H1 (cell line): Measurements from ENCODE around the gene PSME2. TPM values are rescaled to one million over a fixed set of nuclear protein-coding genes. Genes with fewer than 3 reads are reported as not detected.

Experiments
- CTCF ChIA-PET: fragments of 300-600 bp; sonication (Branson Sonifier 250); formaldehyde crosslinking; loops from one replicate; lab custom pipeline; 2021; ENCODE audit not compliant: partially characterized antibody; lab: Charles Lee
- POLR2A ChIA-PET: fragments of 300-600 bp; sonication (Branson Sonifier 250); formaldehyde crosslinking; loops from one replicate; lab custom pipeline; 2021; ENCODE audit warnings: inconsistent platforms; ENCODE audit not compliant: partially characterized antibody; lab: Charles Lee
- DNase-seq, 2 experiments: peaks; one replicate each; pipeline versions ENCODE4 v3.0.0 to v3.0.0-alpha.2; 2010 to 2022; ENCODE audit warnings: low spot score in 2 of 2, low read depth in 1 of 2, mixed read lengths in 1 of 2
- FAIRE-seq: peaks from 2 replicates; lab custom pipeline; 2011; peaks lifted over from hg19 to GRCh38; lab: Jason Lieb, UNC
- H2AFZ ChIP-seq: 2 replicates; pipeline ENCODE4 v1.8.1; 2012; ENCODE audit warnings: low read length, inconsistent platforms
- H2AK5ac ChIP-seq: 2 replicates; pipeline ENCODE4 v1.6.1; 2013; ENCODE audit warnings: low read depth, low read length
- H2BK120ac ChIP-seq: replicated peaks from 2 replicates; pipeline ENCODE3; 2013; ENCODE audit warnings: low read depth, low read length, inconsistent platforms
- H2BK12ac ChIP-seq: 2 replicates; pipeline ENCODE4 v1.6.1; 2013; ENCODE audit warnings: low read depth, low read length
- H2BK15ac ChIP-seq: 2 replicates; pipeline ENCODE4 v1.6.1; 2013; ENCODE audit warnings: low read length
- H2BK20ac ChIP-seq: 2 replicates; pipeline ENCODE4 v1.6.1; 2013; ENCODE audit warnings: low read length
- H2BK5ac ChIP-seq: 2 replicates; pipeline ENCODE4 v1.6.1; 2013; ENCODE audit warnings: low read depth, low read length
- H3K14ac ChIP-seq: 2 replicates; pipeline ENCODE4 v1.6.1; 2013; ENCODE audit warnings: inconsistent platforms; ENCODE audit not compliant: insufficient read length
- H3K18ac ChIP-seq: 2 replicates; pipeline ENCODE4 v1.6.1; 2013; ENCODE audit warnings: low read length; ENCODE audit errors: extremely low read depth
- H3K23ac ChIP-seq: 2 replicates; pipeline ENCODE4 v1.6.1; 2013; ENCODE audit warnings: inconsistent platforms; ENCODE audit not compliant: insufficient read length
- H3K23me2 ChIP-seq: 2 replicates; pipeline ENCODE4 v1.6.1; 2013; ENCODE audit warnings: low read depth, low read length
- H3K27ac ChIP-seq: 2 replicates; pipeline ENCODE4 v1.6.1; 2011; ENCODE audit warnings: low read depth, low read length, inconsistent platforms
- H3K27me3 ChIP-seq, 4 experiments: replicated peaks in 1 of 4; 1 replicate in 1 of 4; 2 replicates in 3 of 4; pipeline versions ENCODE4 v1.6.1 to v1.8.1; 2011 to 2013; ENCODE audit warnings: low read length in 3 of 4, mild to moderate bottlenecking in 3 of 4, inconsistent platforms in 2 of 4, mixed read lengths in 2 of 4, moderate library complexity in 1 of 4; ENCODE audit not compliant: control insufficient read depth in 3 of 4, insufficient read depth in 3 of 4; ENCODE audit errors: extremely low read depth in 1 of 4
- H3K36me3 ChIP-seq, 4 experiments: 2 replicates each; pipeline versions ENCODE4 v1.6.1 to v1.8.1; 2011 to 2013; ENCODE audit warnings: mild to moderate bottlenecking in 4 of 4, low read length in 3 of 4, moderate library complexity in 2 of 4, control low read depth in 1 of 4, inconsistent platforms in 1 of 4; ENCODE audit not compliant: insufficient read depth in 4 of 4, control insufficient read depth in 2 of 4
- H3K4ac ChIP-seq: replicated peaks from 2 replicates; pipeline ENCODE3; 2013; ENCODE audit warnings: low read length, low read depth, mixed read lengths, inconsistent platforms; ENCODE audit not compliant: insufficient read length
- H3K4me1 ChIP-seq, 4 experiments: replicated peaks in 1 of 4; 1 replicate in 1 of 4; 2 replicates in 3 of 4; pipeline versions ENCODE4 v1.6.1 to v1.8.1; 2011 to 2013; ENCODE audit warnings: low read length in 3 of 4, inconsistent platforms in 2 of 4, mixed read lengths in 1 of 4; ENCODE audit not compliant: insufficient read depth in 4 of 4, control insufficient read depth in 3 of 4
- H3K4me2 ChIP-seq, 2 experiments: 2 replicates each; pipeline versions ENCODE4 v1.6.1 to v1.8.1; 2011 to 2013; ENCODE audit warnings: low read depth in 2 of 2, low read length in 2 of 2, control low read depth in 1 of 2, inconsistent platforms in 1 of 2, mild to moderate bottlenecking in 1 of 2; ENCODE audit not compliant: insufficient read depth in 1 of 2
- H3K4me3 ChIP-seq, 4 experiments: fragments of 200-600, 300-600 bp in 1 of 4; sonication (generic), shearing (Covaris generic), sonication (Bioruptor Twin) in 1 of 4; 2 replicates each; pipeline versions ENCODE4 v1.5.1 to v1.8.1; 2011 to 2016; ENCODE audit warnings: low read length in 4 of 4, low read depth in 3 of 4, control low read depth in 2 of 4, inconsistent platforms in 2 of 4, mild to moderate bottlenecking in 2 of 4, mixed read lengths in 1 of 4, moderate library complexity in 1 of 4; ENCODE audit not compliant: insufficient read depth in 2 of 4; ENCODE audit errors: extremely low read depth in 1 of 4
- H3K56ac ChIP-seq: replicated peaks from 2 replicates; pipeline ENCODE3; 2013; ENCODE audit warnings: low read depth, mild to moderate bottlenecking, mixed read lengths, low read length, inconsistent platforms; ENCODE audit not compliant: insufficient read length
- H3K79me1 ChIP-seq: 2 replicates; pipeline ENCODE4 v1.6.1; 2013; ENCODE audit warnings: low read depth, low read length, control low read depth
- H3K79me2 ChIP-seq, 2 experiments: 2 replicates each; pipeline versions ENCODE4 v1.6.1 to v1.8.1; 2012 to 2013; ENCODE audit warnings: low read length in 2 of 2, mild to moderate bottlenecking in 2 of 2, inconsistent platforms in 1 of 2; ENCODE audit not compliant: insufficient read depth in 2 of 2, control insufficient read depth in 1 of 2
- H3K9ac ChIP-seq, 4 experiments: replicated peaks in 1 of 4; 1 replicate in 1 of 4; 2 replicates in 3 of 4; pipeline versions ENCODE4 v1.6.1 to v1.8.1; 2011 to 2013; ENCODE audit warnings: low read depth in 3 of 4, low read length in 3 of 4, control low read depth in 2 of 4, mild to moderate bottlenecking in 2 of 4, moderate library complexity in 2 of 4, inconsistent platforms in 1 of 4; ENCODE audit errors: extremely low read depth in 1 of 4
- H3K9me3 ChIP-seq, 2 experiments: 2 replicates each; pipeline versions ENCODE4 v1.6.1 to v1.8.1; 2012 to 2013; ENCODE audit warnings: mild to moderate bottlenecking in 2 of 2, moderate library complexity in 2 of 2, control low read depth in 1 of 2, inconsistent platforms in 1 of 2, low read depth in 1 of 2, low read length in 1 of 2, mixed read lengths in 1 of 2; ENCODE audit not compliant: insufficient read depth in 2 of 2
- H4K20me1 ChIP-seq, 2 experiments: replicated peaks in 1 of 2; 2 replicates each; pipeline versions ENCODE3 to v1.8.1; 2011 to 2013; ENCODE audit warnings: inconsistent platforms in 2 of 2, low read length in 2 of 2, mild to moderate bottlenecking in 1 of 2; ENCODE audit not compliant: insufficient read depth in 2 of 2, control insufficient read depth in 1 of 2
- H4K5ac ChIP-seq: 2 replicates; pipeline ENCODE4 v1.6.1; 2013; ENCODE audit warnings: low read length, low read depth, mixed read lengths, inconsistent platforms; ENCODE audit not compliant: insufficient read length
- H4K8ac ChIP-seq: 2 replicates; pipeline ENCODE4 v1.8.0; 2013; ENCODE audit warnings: mild to moderate bottlenecking, moderate library complexity, low read length, inconsistent platforms; ENCODE audit not compliant: insufficient read depth; ENCODE audit errors: extremely low read depth
- H4K91ac ChIP-seq: replicated peaks from 2 replicates; pipeline ENCODE3; 2013; ENCODE audit warnings: low read length, mixed read lengths, inconsistent platforms; ENCODE audit not compliant: insufficient read length
- BRCA1 ChIP-seq: IDR thresholded peaks from 2 replicates; pipeline ENCODE4 v1.6.1; 2012; ENCODE audit warnings: low read depth, low read length, improper control_type of control experiment
- CHD2 ChIP-seq: IDR thresholded peaks from 2 replicates; pipeline ENCODE4 v1.6.1; 2012; ENCODE audit warnings: low read length, improper control_type of control experiment
- CREB1 ChIP-seq: IDR thresholded peaks from 2 replicates; pipeline ENCODE4 v1.6.1; 2012; ENCODE audit warnings: inconsistent platforms
- HDAC2 ChIP-seq, 2 experiments: fragments of 300-600 bp in 1 of 2; sonication (generic) in 1 of 2; IDR thresholded peaks; 2 replicates each; pipeline ENCODE4 v1.6.1; 2011 to 2012; ENCODE audit warnings: low read depth in 2 of 2, low read length in 2 of 2, mild to moderate bottlenecking in 2 of 2, moderate library complexity in 2 of 2, borderline replicate concordance in 1 of 2, inconsistent platforms in 1 of 2
- HDAC6 ChIP-seq: IDR thresholded peaks from one replicate; pipeline ENCODE4 v1.7.1; 2012; ENCODE audit warnings: low read depth, mild to moderate bottlenecking, inconsistent platforms, low read length, moderate library complexity
- PHF8 ChIP-seq: fragments of 200-600 bp; sonication (generic); conservative IDR thresholded peaks from 2 replicates; pipeline ENCODE4 v1.7.1; 2012; ENCODE audit warnings: low read depth, mild to moderate bottlenecking, inconsistent platforms, low read length, moderate library complexity
- RNF2 ChIP-seq: fragments of 200-900, 300-1000 bp; sonication (generic); IDR thresholded peaks from 2 replicates; pipeline ENCODE4 v1.7.1; 2016; ENCODE audit warnings: borderline replicate concordance, low read depth, mild to moderate bottlenecking, antibody characterized with exemption, low read length; ENCODE audit not compliant: poor library complexity, severe bottlenecking; ENCODE audit errors: missing control alignments
- RXRA ChIP-seq: IDR thresholded peaks from 2 replicates; pipeline ENCODE4 v1.6.1; 2011; ENCODE audit warnings: low read depth, mild to moderate bottlenecking, low read length, moderate library complexity; ENCODE audit not compliant: insufficient read depth
- SIRT6 ChIP-seq: IDR thresholded peaks from one replicate; pipeline ENCODE4 v1.7.1; 2012; ENCODE audit warnings: low read length, inconsistent platforms
- WGBS, 2 experiments: shearing (Covaris generic) in 1 of 2; methylation state at CpG; one replicate each; pipeline versions ENCODE4 v1.1.6 to v1.1.7; 2013 to 2015; ENCODE audit warnings: low lambda C conversion rate in 2 of 2, mixed read lengths in 2 of 2, inconsistent platforms in 1 of 2, low coverage in 1 of 2, missing lambda C conversion rate in 1 of 2; ENCODE audit not compliant: insufficient replicate concordance in 2 of 2, insufficient coverage in 1 of 2, insufficient read length in 1 of 2; ENCODE audit errors: extremely low coverage in 1 of 2, missing lambda C conversion rate in 1 of 2; 5-methylcytosine and 5-hydroxymethylcytosine counted together
- polyA plus RNA-seq, 7 experiments: library from polyadenylated mRNA; depleted of rRNA in 3 of 7; stranded (reverse) in 5 of 7; unstranded in 2 of 7; fragments of >200 nt in 5 of 7; fragments of 200-250 nt in 2 of 7; gene quantifications; 1 replicate in 5 of 7; 2 replicates in 1 of 7; 4 replicates in 1 of 7; pipeline versions ENCODE4 v1.2.1 to v1.2.3, GENCODE V29; 2011 to 2013; ENCODE audit warnings: missing spikeins in 2 of 7, mixed read lengths in 2 of 7
- total RNA-seq: library from RNA; stranded (reverse); fragmentation: NEBNext Ultra II Directional; extraction: Animal tissue kit (Norgen Biotek cat#: 25700); gene quantifications from 2 replicates; pipeline ENCODE4 v1.2.1, GENCODE V29; 2021
- TF ChIP-seq, protein P1 (sequence below): IDR thresholded peaks from 2 replicates; pipeline ENCODE4 v1.6.1; 2012; ENCODE audit warnings: low read length, inconsistent platforms
- TF ChIP-seq, protein P2 (sequence below): IDR thresholded peaks from 2 replicates; pipeline ENCODE4 v1.6.1; 2011; ENCODE audit warnings: low read depth, mild to moderate bottlenecking, low read length; ENCODE audit not compliant: insufficient read depth

The PSME2 gene
- total and polyA plus RNA-seq, 2 of the 8 experiments (the other 6 are each of a cell fraction or from before 2014, with no cell fraction given), result 71.8 to 111 TPM

DNA sequence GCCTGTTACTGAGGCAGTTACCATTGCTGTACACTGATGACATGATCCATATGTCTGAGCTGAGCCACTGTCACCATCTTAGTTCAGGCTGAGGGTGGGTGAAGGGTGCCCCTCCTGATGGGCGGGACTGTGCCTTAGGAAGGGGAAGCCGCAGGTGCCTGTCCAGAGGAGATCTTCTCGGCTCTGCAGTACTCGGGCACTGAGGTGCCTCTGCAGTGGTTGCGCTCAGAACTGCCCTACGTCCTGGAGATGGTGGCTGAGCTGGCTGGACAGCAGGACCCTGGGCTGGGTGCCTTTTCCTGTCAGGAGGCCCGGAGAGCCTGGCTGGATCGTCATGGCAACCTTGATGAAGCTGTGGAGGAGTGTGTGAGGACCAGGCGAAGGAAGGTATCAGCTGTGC is 4.6 kb upstream of the PSME2 start:
- H3K9ac ChIP-seq, result no peak overlapping the region
- no peak overlapping the region for H3K14ac ChIP-seq
- no peak overlapping the region for H3K23ac ChIP-seq
- H2BK120ac ChIP-seq, result no peak overlapping the region
- H4K20me1 ChIP-seq, result peaks cover 0 to 23% of the 10 kb centered on the region in 2 experiments
- FAIRE-seq (no peak), DNase-seq (no peak)
- no peak overlapping the region for H2AK5ac ChIP-seq
- peaks cover 10% of the 10 kb centered on the region for H3K23me2 ChIP-seq
- H2AFZ ChIP-seq, result no peak overlapping the region
- H3K27ac ChIP-seq, result no peak overlapping the region
- H3K4me3 ChIP-seq, result no peak overlapping the region
- H2BK20ac ChIP-seq, result no peak overlapping the region
- WGBS, 2 experiments, result 93% methylated on average over 9 of the region's 9 CpGs; no CpG with 5 or more reads in 1 of the 2 experiments
- peaks cover 0 to 21% of the 10 kb centered on the region in 2 experiments; a peak in 3 of 4 replicates for H3K79me2 ChIP-seq
- H3K4ac ChIP-seq, result no peak overlapping the region
- no peaks in the 10 kb centered on the region; a peak in 1 of 7 replicates for H3K27me3 ChIP-seq
- peaks cover 0 to 6% (median 3%) of the 10 kb centered on the region in 4 experiments; a peak in 4 of 7 replicates for H3K4me1 ChIP-seq
- no peak overlapping the region for H4K91ac ChIP-seq
- no peak overlapping the region for H3K56ac ChIP-seq
- no peaks in the 10 kb centered on the region for H3K9me3 ChIP-seq
- H3K4me2 ChIP-seq, result no peak overlapping the region
- CTCF ChIA-PET, result interaction anchor here (0.6 to 3.4 kb wide), 7 partner anchors 10 to 161 kb away, joined by 3 to 26 read pairs (median 4); partner anchors contain the start of genes EMC9, IRF9 and PCK2
- H3K18ac ChIP-seq, result no peak overlapping the region
- H4K5ac ChIP-seq, result no peak overlapping the region
- POLR2A ChIA-PET, result interaction anchor here (0.6 to 9.6 kb wide), 11 partner anchors 10 to 734 kb away, joined by 3 to 86 read pairs (median 6); partner anchors contain the start of genes CHMP4A, DCAF11, EMC9 and IRF9
- peaks cover 9% of the 10 kb centered on the region; the same call in 1 of the 2 replicates for H3K79me1 ChIP-seq
- no peak overlapping the region for H2BK5ac ChIP-seq
- no peak overlapping the region for H2BK15ac ChIP-seq
- H3K36me3 ChIP-seq, result peaks cover 25 to 46% (median 45%) of the 10 kb centered on the region in 4 experiments
- H4K8ac ChIP-seq, result no peak overlapping the region
- H2BK12ac ChIP-seq, result no peak overlapping the region
- TF ChIP-seq CREB1 (no peak), CHD2 (no peak), RNF2 (no peak), PHF8 (no peak), HDAC2 (IDR thresholded peaks at IDR 0.05; ENCODE audit: borderline replicate concordance in 1 of 2, low read depth in 2 of 2, low read length in 2 of 2) (no peak), HDAC6 (no peak), BRCA1 (no peak), SIRT6 (no peak), RXRA (no peak)
- TF ChIP-seq, protein P1, sequence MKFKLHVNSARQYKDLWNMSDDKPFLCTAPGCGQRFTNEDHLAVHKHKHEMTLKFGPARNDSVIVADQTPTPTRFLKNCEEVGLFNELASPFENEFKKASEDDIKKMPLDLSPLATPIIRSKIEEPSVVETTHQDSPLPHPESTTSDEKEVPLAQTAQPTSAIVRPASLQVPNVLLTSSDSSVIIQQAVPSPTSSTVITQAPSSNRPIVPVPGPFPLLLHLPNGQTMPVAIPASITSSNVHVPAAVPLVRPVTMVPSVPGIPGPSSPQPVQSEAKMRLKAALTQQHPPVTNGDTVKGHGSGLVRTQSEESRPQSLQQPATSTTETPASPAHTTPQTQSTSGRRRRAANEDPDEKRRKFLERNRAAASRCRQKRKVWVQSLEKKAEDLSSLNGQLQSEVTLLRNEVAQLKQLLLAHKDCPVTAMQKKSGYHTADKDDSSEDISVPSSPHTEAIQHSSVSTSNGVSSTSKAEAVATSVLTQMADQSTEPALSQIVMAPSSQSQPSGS, result no peak
- TF ChIP-seq, protein P2, sequence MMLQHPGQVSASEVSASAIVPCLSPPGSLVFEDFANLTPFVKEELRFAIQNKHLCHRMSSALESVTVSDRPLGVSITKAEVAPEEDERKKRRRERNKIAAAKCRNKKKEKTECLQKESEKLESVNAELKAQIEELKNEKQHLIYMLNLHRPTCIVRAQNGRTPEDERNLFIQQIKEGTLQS, result no peak
